ENCODE results near the gene AFAP1L2.

AFAP1L2 gene, protein sequence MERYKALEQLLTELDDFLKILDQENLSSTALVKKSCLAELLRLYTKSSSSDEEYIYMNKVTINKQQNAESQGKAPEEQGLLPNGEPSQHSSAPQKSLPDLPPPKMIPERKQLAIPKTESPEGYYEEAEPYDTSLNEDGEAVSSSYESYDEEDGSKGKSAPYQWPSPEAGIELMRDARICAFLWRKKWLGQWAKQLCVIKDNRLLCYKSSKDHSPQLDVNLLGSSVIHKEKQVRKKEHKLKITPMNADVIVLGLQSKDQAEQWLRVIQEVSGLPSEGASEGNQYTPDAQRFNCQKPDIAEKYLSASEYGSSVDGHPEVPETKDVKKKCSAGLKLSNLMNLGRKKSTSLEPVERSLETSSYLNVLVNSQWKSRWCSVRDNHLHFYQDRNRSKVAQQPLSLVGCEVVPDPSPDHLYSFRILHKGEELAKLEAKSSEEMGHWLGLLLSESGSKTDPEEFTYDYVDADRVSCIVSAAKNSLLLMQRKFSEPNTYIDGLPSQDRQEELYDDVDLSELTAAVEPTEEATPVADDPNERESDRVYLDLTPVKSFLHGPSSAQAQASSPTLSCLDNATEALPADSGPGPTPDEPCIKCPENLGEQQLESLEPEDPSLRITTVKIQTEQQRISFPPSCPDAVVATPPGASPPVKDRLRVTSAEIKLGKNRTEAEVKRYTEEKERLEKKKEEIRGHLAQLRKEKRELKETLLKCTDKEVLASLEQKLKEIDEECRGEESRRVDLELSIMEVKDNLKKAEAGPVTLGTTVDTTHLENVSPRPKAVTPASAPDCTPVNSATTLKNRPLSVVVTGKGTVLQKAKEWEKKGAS

DNA sequence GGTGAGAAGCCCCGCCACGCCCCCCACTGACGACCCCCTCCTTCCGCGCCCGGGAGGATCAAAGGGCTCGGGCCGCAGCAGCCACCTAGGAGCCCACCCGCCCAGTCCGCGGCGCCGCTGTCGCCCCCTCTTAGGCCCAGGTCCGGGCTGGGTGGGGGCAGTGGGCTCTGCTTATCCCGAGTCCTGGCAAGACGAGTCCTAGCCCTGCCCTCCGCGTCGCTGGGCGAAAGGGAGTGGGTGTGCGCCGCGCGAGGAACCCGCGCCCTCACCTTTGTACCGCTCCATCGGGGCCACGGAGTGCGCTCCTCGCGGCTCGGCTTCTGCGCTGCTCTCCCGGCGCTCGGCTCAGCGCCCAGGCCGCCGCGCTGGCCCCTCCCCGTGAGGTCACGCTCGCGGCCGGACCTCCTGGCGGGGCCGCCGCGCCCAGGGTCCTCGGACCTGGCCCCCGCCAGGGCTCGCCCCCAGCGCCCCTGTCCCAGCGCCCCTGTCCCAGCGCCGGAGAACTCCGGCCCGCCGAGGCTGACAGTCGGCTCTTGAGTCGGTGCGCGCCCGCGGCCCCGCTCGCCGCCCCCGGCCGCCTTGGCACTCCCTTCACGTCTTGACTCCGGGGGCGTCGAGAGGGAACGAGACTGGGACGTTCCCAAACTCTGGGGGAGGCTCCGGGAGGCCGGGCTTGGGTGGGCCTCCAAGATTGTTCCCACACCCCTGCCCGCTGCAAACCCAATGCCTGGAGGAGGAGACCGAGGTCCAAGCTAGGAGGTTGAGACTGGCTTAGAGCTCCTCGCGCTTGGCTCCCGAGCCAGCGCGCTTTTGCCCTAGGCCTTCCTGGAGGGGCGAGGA lies at the start of gene AFAP1L2:
Gene AFAP1L2 (minus strand): TSS at position 332 of the 840 bp plus-strand sequence. CDS start 47 bp downstream, at position 285.
- DNase-seq (ENCODE audit: low read depth) = no peak

- DNase-seq (ENCODE audit: low read depth) = no peak
Measured at GRCh38 chr10:114453576-114453975, 49.3 kb upstream of the AFAP1L2 start.

- DNase-seq (ENCODE audit: low read depth) = no peak
Measured at GRCh38 chr10:114448897-114449296, 44.6 kb upstream of the AFAP1L2 start.

DNA sequence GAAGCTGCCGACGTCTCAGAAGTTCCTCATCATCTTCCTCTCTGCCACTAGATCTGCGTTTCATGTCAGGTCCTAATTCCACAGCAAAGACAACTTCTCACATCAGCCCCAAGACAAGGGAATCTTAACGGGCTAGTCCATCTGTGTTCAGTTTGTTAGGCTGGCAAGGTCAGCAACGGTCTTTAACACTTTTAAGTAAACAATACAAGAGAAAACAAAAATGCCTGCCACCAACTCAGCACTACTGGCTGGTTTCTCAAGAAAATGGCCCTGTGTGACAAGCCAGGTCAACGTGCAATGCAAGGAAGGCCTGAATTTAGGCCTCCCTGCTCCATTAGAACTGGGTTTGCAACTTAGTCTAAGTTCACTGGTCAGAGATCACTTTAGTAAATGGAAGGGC lies 41.0 kb upstream of the AFAP1L2 start:
- no peak for DNase-seq (ENCODE audit: low read depth)

DNA sequence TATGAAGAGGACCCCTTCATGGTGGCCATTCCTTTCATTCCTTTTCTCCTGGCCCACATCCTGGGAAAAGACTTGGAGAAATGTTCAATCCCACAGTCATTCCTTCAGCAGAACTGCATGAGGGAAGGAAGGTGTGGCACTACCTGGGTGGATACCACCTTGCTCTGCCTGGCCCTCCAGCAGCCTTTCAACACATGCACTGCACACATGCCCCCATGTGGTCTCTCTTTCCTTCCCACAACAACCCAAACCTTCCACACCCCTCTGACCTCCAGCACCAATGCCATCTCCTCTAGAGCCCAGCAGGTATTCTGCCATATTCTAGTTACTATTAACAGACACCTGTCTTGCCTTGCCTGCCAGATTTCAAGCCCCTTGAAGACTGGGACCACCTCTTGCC lies 40.5 kb upstream of the AFAP1L2 start:
- DNase-seq (ENCODE audit: low read depth) = no peak

DNA sequence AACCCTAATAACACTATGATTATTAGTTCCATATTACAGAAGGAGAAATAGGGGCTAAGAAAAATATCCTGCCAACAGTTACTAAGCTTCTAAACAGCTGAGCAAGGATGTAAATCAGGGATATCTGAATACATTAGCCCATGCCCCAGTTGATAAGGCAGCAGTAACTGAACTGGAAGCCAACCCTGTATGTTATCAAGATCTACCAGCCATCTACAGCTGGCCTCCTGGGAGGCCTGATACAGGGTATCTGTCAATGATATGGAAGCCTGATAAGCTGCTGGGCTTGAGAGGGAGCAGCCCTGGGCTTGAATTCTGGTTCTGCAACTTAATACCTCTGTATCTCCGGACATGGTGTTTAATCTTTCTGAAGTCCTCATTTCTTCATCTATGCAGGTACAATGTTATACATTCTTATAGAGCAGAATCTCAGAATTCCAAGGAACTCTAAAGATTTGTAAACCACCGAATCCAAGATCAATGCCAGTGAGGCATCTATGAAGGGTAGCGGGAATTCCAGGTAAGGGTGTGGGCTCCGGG lies 37.9 kb upstream of the AFAP1L2 start:
- no peak for DNase-seq (ENCODE audit: low read depth)

GRCh38 chr10:114441107-114441506 lies 36.8 kb upstream of the AFAP1L2 start:
- DNase-seq (ENCODE audit: low read depth) = no peak

DNA sequence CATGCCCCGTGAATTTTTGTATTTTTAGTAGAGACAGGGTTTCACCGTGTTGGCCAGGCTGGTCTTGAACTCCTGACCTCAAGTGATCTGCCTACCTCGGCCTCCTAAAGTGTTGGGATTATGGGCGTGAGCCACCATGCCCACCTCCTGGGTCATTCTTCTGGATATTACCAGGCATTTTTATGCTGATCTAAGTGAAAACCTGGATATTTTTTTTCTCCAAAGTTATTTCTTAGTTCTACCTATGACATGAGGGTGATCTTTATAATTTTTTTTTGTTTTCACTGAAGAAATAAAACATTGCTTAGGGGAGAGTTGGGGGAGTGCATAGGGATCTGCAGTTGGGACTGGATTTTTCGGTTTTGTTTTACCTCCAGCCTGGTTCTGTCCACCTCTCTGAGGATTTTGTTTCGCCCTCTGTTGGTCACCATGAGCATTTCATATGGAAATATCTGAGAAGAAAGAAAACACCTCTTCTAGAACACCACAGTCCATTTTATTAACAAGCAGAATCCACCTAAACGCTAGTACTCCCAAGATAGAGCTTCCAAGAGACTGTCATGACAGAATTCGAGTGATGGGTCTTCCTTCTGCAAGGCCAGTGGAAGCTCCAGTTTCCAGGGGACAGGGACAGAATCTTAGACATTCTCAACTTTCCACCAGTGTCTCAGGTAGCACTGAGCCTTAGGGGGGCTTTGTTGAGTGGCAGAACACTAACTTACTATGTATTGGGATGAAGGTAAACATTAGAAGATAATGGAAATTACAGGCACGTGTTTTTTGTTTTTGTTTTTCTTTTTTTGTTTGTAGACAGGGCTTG lies 33.4 kb upstream of the AFAP1L2 start:
- peak; percentile 42 for DNase-seq (ENCODE audit: low read depth)

DNA sequence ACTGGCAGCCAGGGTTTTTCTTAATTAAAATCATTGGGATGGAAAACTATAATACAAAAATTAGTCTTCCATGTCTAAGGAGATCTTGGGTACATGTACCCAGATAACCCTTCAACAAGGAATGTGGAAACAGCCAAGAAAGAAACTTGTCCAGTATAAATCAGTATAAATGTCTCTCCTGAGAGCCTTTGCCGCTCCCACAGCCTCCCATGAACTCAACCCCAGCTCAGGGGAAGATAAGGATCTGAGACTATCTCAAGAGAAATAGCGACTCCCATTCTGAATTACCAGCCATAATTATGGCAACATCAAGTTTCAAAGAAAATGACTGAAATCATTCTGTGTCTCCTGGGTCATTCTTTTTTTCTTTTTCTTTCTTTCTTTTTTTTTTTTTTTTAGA lies 32.6 kb upstream of the AFAP1L2 start:
- no peak for DNase-seq (ENCODE audit: low read depth)

DNA sequence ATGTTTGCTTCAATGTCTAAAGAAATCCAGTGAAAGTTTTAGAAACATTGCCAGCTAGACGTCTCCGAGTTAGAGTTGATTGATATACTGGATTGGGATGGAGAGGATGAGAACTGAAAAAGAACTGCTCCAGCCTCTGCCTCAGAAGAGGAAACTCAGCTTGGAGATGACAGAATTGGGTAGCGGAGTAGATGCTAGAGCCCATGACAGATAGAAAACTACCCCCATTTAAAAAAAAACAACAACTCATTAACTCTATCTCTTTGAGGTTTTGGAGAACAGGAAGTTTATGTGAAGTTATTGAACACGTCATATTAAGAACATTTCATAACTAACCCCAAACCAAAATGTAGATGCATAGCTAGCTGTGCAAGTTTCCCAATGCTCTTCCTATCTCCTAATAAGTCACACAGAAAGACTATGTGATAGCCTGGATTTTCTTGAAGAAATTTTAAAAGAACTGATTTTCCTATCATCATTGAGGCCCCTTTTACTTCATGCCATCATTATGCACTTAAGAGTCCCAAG lies 28.3 kb upstream of the AFAP1L2 start:
- no peak for DNase-seq (ENCODE audit: low read depth)

DNA sequence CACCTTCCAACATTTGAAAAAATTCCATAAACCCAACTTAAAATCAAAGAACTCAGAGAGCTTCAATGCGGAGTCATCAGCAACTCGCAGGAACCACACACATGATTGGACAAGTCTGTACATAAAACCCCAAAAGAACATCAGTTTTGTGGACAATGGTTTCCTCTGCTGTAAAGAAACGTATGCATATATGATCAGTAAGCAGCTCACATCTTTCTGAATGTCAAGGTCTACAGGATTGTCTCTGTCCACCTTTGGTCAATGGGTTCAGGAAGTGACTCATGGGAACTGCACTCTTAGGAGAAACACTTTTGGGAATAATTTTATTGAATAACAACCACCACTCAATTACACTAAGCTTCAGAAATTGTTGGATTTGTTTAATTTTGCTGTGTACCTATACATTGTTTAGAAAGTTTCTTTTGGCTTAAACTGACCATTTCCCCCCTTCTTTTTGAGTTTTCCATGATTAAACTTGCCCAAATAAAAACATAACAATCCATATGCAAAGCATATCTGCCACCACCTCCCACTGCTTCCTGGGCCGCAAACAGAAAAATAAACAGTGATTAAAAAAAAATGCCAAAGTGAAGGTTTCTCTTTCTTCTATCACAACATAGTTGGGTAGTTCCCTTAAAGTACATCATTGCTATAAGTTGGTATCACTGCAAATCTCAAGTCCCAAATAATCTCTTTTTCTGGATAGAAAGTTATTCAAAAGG lies 27.3 kb upstream of the AFAP1L2 start:
- no peak for DNase-seq (ENCODE audit: low read depth)

DNA sequence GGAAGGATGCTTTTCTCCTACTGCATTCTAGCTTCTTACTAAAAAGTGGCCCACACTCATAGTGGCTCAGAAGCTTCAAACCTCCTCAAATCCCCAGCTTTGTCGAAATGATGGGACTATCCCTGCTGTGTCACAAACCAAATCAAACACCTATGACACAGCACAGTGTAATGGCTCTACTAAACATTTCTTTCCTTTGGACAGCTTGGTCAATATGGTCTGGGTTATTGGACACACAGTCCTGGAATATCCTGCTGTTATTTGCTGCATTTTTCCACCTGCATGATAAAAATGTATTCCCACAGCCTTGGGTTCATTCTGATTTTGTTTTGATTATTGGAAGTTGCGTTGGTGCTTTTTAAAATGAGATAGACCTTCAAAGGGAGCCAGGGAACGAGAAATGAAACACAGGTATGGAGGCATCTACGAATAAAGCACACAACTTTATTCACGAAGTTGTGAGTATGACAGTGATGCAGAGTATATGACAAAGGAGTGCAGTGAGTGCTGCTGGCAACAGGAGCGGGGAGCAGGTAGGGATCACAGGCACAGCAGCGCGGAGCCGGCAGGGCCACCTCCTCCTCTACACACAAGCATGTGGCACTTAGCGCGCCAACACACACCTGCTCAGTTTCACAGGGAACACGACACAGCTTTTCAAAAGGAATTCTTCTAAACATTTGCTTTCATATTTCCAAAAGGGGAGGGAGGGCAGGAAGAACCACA lies 26.5 kb upstream of the AFAP1L2 start:
- DNase-seq (ENCODE audit: low read depth) = no peak

DNA sequence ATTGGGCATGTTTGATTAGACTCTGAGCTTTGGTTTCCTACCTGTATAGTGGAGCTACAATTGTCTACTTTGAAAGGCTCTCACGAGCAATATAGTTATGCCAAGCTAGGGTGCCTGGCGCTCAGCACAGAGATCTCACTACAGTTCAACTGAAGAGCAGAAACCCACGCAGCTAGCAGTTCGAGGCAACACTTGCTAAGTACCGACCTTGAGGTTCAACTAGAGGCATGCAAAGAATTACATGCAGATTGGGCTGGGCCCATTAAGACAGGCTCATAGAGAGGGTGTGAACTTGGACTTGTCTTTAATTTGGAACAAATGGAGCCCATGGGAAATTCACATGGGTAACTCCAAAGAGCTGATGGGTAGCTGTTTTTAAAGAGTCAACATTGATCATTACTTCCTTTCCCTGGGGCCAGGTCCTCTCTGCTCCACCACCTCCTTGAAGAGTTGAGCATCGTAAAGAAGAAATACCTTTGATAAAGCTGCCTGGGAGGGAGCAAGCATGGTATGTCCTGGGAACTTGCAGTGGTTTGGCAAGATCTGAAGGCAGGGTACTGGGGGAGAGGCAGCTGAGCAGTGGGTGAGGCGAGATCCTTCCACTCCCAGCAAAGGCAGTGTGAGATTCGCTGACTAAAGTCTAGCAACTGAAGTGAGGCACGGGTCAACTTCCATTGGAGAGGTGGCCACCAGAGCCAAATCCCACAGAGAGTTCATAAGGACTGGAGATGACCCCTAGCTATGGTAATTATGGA lies 25.5 kb upstream of the AFAP1L2 start:
- DNase-seq (ENCODE audit: low read depth) = no peak

GRCh38 chr10:114427124-114427852 lies 23.0 kb upstream of the AFAP1L2 start:
- DNase-seq (ENCODE audit: low read depth) = no peak

- DNase-seq (ENCODE audit: low read depth) = no peak
Measured at GRCh38 chr10:114426476-114426875, 22.2 kb upstream of the AFAP1L2 start.

- DNase-seq (ENCODE audit: low read depth) = no peak
Measured at GRCh38 chr10:114420811-114421485, 16.6 kb upstream of the AFAP1L2 start.

GRCh38 chr10:114418109-114418508 lies 13.8 kb upstream of the AFAP1L2 start:
- DNase-seq (ENCODE audit: low read depth) = no peak

Data from EH (cell line).